K562 treated with DMSO at 1 percent for 48 hours (cell line): Measurements from ENCODE around the gene CEP68. TPM values are rescaled to one million over a fixed set of nuclear protein-coding genes. Genes with fewer than 3 reads are reported as not detected.

Source experiments
- total RNA-seq: library from RNA; unstranded; fragments of 300-600 nt; gene quantifications from 2 replicates; pipeline ENCODE4 v1.2.3, GENCODE V29; 2022; ENCODE audit warnings: low replicate concordance; ENCODE audit errors: extremely low read depth

The CEP68 gene, protein sequence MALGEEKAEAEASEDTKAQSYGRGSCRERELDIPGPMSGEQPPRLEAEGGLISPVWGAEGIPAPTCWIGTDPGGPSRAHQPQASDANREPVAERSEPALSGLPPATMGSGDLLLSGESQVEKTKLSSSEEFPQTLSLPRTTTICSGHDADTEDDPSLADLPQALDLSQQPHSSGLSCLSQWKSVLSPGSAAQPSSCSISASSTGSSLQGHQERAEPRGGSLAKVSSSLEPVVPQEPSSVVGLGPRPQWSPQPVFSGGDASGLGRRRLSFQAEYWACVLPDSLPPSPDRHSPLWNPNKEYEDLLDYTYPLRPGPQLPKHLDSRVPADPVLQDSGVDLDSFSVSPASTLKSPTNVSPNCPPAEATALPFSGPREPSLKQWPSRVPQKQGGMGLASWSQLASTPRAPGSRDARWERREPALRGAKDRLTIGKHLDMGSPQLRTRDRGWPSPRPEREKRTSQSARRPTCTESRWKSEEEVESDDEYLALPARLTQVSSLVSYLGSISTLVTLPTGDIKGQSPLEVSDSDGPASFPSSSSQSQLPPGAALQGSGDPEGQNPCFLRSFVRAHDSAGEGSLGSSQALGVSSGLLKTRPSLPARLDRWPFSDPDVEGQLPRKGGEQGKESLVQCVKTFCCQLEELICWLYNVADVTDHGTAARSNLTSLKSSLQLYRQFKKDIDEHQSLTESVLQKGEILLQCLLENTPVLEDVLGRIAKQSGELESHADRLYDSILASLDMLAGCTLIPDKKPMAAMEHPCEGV
- not detected in 2 replicates for total RNA-seq

GRCh38 chr2:65056215-65057053, at the start of gene CEP68:
TSS of gene CEP68 (plus strand) at chr2:65056416. CDS start at chr2:65069445, 13,029 bp downstream.

DNA sequence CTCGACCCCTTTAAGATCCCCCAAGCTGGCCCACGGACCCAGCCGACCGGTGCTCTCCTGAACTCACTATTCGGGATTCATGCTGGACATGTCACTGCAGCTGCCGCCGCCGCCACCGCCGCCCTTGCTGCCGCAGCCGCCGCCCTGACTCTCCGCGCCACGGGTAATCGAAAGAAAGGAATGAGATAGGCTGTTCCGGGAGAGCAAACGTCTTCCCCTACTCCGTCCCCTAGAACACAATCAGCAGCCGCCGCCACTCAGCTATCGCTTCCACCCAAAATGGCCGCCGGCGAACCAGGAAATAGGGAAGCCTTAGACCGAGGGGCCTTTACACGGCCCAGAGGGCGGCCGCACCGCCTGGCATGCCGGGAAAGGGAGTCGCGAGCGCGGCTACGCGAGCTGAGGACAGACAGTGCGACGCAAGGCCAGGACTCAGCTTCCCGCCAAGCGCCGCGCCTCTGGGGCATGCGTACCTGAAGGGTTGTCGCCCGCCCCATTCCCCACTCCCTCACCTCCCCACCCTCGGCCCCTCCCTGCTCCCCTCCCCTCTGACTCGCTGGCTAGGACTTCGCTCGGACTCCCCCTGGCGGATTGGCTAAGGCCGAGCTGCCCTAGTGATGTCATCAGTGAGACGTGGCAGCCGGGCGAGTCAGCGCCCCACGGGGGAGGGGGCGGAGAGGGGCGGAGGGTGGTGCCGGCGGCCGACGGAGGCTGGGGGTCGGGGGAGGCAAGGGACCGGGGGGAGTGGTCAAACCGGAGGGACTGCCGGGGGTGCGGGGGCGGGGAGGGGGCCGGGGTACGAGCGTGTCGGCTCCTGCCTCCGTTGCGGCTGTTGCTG, 73.8 kb downstream of the CEP68 start, which contains the start of gene RAB1A:
TSS of gene RAB1A (minus strand) at position 281 of the 838 bp plus-strand sequence. CDS start at position 90, 191 bp downstream.

Other genes with a start within 250 kb of the CEP68 start
- gene SLC1A4, start 67.0 kb upstream of the CEP68 start, total RNA-seq, result not detected in 2 replicates
- not detected in 2 replicates for gene RAB1A, start 73.7 kb downstream of the CEP68 start, total RNA-seq
- gene ACTR2, start 171.4 kb downstream of the CEP68 start, total RNA-seq, result 125 and 242 TPM in 2 replicates